ENCODE results near the gene MALT1.

DNA sequence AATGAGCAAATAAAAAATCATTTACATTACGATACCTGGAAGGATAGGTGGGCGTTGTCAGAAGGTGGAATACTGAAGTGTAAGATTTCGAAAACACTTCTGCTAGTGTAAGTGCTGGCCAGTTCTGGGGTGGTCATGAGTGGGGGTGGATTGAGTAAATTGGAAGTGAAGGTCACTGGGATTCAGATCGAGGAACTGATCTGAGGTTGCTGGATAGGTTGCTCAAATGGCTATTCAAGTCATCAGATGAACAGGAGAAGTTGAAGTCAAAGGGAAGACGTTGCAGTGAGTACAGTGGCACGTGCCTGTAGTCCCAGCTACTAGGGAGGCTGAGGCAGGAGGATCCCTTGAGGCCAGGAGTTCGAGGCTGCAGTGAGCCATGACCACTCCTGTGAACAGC, 95.7 kb downstream of the MALT1 start:
- TF ChIP-seq, protein P1, sequence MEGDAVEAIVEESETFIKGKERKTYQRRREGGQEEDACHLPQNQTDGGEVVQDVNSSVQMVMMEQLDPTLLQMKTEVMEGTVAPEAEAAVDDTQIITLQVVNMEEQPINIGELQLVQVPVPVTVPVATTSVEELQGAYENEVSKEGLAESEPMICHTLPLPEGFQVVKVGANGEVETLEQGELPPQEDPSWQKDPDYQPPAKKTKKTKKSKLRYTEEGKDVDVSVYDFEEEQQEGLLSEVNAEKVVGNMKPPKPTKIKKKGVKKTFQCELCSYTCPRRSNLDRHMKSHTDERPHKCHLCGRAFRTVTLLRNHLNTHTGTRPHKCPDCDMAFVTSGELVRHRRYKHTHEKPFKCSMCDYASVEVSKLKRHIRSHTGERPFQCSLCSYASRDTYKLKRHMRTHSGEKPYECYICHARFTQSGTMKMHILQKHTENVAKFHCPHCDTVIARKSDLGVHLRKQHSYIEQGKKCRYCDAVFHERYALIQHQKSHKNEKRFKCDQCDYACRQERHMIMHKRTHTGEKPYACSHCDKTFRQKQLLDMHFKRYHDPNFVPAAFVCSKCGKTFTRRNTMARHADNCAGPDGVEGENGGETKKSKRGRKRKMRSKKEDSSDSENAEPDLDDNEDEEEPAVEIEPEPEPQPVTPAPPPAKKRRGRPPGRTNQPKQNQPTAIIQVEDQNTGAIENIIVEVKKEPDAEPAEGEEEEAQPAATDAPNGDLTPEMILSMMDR (IDR thresholded peaks at IDR 0.05; ENCODE audit: insufficient read depth, low read length, poor library complexity, severe bottlenecking), result no peak
- TF ChIP-seq EZH2phosphoT487 (conservative IDR thresholded peaks at IDR 0.05; ENCODE audit: low read length), result no peak

Data from SU-DHL-6 (cell line).